Activated T-helper 9 cell treated with anti-CD3 and anti-CD28 coated beads, Interleukin-2, amount 50 U/mL, for 16 hours (primary cell): ENCODE results near the gene RNF8.
"Not testable (repeated sequence)": the region's sequence is repeated elsewhere in the genome, so short reads cannot be mapped to it uniquely, and the experiment has no call there.

Source experiments
- DNase-seq: peaks from one replicate; pipeline ENCODE4 v3.0.0-alpha.2; 2020; ENCODE audit warnings: low read depth

Gene RNF8

GRCh38 chr6:37321516-37322415 is 32.0 kb upstream of the RNF8 start:
- no peak for DNase-seq

- no peak for DNase-seq
Measured at GRCh38 chr6:37323580-37323979, 30.2 kb upstream of the RNF8 start.

GRCh38 chr6:37324131-37325033 is 29.4 kb upstream of the RNF8 start:
- DNase-seq: no peak

GRCh38 chr6:37330345-37330744 is 23.4 kb upstream of the RNF8 start:
- not testable (repeated sequence) for DNase-seq

GRCh38 chr6:37331047-37331446 is 22.7 kb upstream of the RNF8 start:
- DNase-seq: no peak

- no peak for DNase-seq
Measured at GRCh38 chr6:37332894-37333293, 20.9 kb upstream of the RNF8 start.

GRCh38 chr6:37334047-37334446 is 19.7 kb upstream of the RNF8 start:
- DNase-seq: no peak

GRCh38 chr6:37338317-37338716 is 15.5 kb upstream of the RNF8 start:
- not testable (repeated sequence) for DNase-seq

GRCh38 chr6:37338745-37339255 is 15.0 kb upstream of the RNF8 start:
- no peak for DNase-seq

- no peak for DNase-seq
Measured at GRCh38 chr6:37339741-37340638, 13.8 kb upstream of the RNF8 start.

GRCh38 chr6:37340639-37340943 is 13.2 kb upstream of the RNF8 start:
- DNase-seq: no peak

- DNase-seq: no peak
Measured at GRCh38 chr6:37343248-37343647, 10.5 kb upstream of the RNF8 start.

- DNase-seq: no peak
Measured at GRCh38 chr6:37344308-37344707, 9.5 kb upstream of the RNF8 start.

GRCh38 chr6:37345804-37346203 is 8.0 kb upstream of the RNF8 start:
- DNase-seq: not testable (repeated sequence)

GRCh38 chr6:37347177-37347576 is 6.6 kb upstream of the RNF8 start:
- no peak for DNase-seq

- DNase-seq: no peak
Measured at GRCh38 chr6:37347670-37348111, 6.1 kb upstream of the RNF8 start.

GRCh38 chr6:37351027-37351426 is 2.8 kb upstream of the RNF8 start:
- DNase-seq: no peak

- no peak for DNase-seq
Measured at GRCh38 chr6:37352384-37352783, 1.4 kb upstream of the RNF8 start.

- DNase-seq: no peak
Measured at GRCh38 chr6:37354526-37355384, 972 bp downstream of the RNF8 start.

- DNase-seq: no peak
Measured at GRCh38 chr6:37357288-37357687, 3.5 kb downstream of the RNF8 start.

GRCh38 chr6:37357860-37358259 is 4.1 kb downstream of the RNF8 start:
- DNase-seq: no peak
